Omental fat pad (tissue), 4 donors: Measurements from ENCODE around the gene RNASE12. TPM values are rescaled to one million over a fixed set of nuclear protein-coding genes. Genes with fewer than 3 reads are reported as not detected.

ENCODE experiments used
- ATAC-seq: fragments of 150-250 bp; one replicate; pipeline ENCODE4 v1.9.1; 2016; ENCODE audit warnings: mild to moderate bottlenecking, moderate library complexity; ENCODE audit not compliant: low FRiP score
- DNase-seq: peaks from one replicate; pipeline ENCODE4 v3.0.0-alpha.2; 2019; ENCODE audit warnings: low spot score
- CTCF ChIP-seq, 3 donors: fragments of 450-650 bp; IDR thresholded peaks; one replicate each; pipeline ENCODE4 v1.5.1; 2016 to 2017; ENCODE audit warnings: antibody characterized with exemption in 3 of 3, mild to moderate bottlenecking in 3 of 3, moderate library complexity in 2 of 3
- total RNA-seq, 4 donors: library from RNA; depleted of rRNA; stranded (reverse); fragments of >200 nt; gene quantifications; one replicate each; pipeline ENCODE4 v1.1.0, GENCODE V29; 2016

RNASE12 gene
- total RNA-seq, 4 donors from 2014 or later: not detected

DNA sequence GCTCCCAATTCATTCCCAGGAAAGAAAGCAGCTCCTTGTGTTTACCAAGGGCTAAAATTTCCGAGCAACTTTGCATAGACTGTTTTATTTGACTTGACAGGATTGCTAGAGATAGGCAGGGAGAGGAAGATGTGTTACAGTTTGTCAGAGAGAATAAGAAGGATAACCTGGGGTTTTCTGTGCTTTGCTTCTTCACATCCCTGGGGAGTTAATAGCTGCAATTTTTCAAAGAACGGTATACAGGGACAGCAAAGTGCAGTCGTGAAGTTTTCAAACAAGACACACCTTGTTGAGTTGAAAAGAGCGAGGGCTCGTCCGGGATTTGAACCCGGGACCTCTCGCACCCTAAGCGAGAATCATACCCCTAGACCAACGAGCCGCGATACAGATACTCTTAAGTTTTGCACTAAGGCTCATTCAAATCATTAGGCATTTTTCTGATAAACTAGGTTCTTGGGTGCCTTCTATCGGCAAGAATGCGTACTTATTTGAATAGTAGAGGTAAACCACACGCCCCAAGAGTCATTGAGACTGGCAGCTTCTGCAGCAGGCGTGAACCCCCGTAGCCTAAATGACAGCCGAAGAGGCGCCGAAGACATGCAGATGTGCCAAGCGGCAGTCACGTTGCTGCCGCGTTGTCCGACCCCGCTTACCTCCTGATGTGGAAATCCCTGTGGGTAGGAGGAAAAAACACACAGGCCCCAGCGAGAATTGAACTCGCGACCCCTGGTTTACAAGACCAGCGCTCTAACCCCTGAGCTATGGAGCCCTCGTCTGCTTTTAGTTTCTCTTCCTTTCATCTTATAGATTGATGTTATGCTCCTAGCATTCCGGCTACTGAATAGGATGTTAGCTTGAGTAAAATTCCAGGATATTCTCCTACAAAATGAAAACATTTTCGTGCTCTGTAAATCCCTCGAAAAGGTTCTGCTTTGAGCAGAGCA is 22.2 kb upstream of the RNASE12 start:
- ATAC-seq (peak; percentile 94), DNase-seq (no peak)
- peak in 2 of 3 donors; percentile 83 to 88 for TF ChIP-seq CTCF (IDR thresholded peaks at IDR 0.05)

- no peak for TF ChIP-seq CTCF (IDR thresholded peaks at IDR 0.05)
- ATAC-seq (no peak), DNase-seq (no peak)
These were observed 21.2 kb upstream of the RNASE12 start for GRCh38 chr14:20612403-20612802.

DNA sequence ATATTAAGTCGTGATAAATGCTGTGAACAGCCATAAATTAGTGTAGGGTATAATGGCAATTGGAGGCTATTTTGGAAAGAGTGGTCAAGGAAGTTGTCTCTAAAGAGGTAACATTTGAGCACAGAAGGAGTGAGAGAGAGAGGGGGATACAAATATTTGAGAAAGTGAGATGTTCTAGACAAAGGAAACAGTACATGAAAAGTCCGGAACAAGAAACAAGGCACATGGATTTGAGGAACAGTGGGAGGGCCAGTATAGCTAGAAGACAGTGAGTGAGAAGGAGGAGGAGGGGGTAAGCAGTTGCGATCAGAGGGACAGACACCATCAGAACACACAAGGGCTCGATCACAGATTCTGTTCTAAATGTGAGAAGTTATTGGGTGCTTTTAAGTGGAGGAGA is 20.1 kb upstream of the RNASE12 start:
- no peak for TF ChIP-seq CTCF (IDR thresholded peaks at IDR 0.05)
- no peak for ATAC-seq
- no peak for DNase-seq

GRCh38 chr14:20610002-20610765 is 19.0 kb upstream of the RNASE12 start:
- DNase-seq (peak; percentile 78), ATAC-seq (peak; percentile 49)
- TF ChIP-seq CTCF (IDR thresholded peaks at IDR 0.05): no peak

DNA sequence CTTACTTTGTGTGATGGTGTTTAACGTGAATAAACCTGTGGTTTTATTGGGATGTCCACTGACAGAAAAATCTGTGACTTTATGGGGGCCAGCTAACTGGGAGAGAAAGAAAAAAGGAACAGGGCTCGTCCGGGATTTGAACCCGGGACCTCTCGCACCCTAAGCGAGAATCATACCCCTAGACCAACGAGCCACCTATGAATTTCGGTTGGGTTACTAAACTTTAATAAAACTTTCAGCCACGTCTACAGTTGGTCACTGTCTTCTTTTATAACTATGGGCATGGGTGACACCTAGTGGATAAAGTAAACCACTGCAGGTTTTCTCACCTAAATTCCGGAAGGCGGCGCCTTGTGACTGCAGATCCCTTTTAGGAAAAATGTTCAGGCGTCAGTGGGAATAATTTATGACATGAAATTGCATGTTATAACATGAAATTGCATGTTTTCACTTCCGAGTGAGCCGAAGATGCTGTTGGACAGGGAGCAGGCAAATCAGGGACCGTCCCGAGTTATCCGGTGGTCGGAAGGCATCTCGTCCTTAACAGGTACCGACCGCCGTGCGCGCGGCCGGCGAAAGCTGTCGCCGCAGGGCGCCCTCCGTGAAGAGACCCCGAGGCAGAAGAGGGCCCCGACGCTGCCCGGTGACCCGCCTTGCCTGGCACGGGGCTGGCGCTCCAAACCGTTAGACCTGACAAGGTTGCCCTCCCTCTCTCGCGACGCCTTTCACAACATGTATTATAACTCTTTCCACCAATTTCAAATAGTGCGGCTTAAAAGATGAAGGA is 18.2 kb upstream of the RNASE12 start:
- ATAC-seq (peak; percentile 58), DNase-seq (no peak)
- peak in 2 of 3 donors; percentile 81 to 83 for TF ChIP-seq CTCF (IDR thresholded peaks at IDR 0.05)

DNA sequence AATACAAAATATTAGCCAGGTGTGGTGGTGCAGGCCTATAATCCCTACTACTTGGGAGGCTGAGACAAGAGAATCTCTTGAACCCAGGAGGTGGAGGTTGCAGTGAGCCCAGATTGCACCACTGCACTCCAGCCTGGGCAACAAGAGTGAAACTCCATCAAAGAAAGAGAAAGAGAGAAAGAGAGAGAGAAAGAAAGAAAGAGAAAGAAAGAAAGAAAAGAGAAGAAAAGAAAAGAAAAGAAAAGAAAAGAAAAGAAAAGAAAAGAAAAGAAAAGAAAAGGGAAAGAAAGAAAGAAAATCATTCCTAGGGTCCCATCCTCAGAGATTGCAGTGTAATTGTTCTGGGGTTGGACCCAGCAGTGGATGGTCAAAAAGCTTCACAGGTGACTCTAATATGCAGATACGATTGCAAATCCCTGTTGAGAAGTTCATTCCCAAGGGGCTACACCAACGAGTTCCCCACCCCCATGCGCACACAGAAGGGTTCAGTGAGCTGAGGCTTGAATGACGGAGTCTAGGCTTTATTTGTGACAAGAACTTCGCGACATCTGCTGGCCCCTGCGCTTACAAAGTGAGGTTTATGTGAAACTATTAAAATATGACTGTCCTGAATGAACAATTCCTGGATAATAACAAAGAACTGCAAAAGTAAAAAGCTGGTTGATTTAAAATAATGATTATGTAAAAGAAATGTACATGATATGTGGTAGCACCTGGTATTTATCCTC is 17.4 kb upstream of the RNASE12 start:
- TF ChIP-seq CTCF (IDR thresholded peaks at IDR 0.05): no peak
- no peak for ATAC-seq
- no peak for DNase-seq
